Left lung (tissue), 10 donors: ENCODE measurements around the gene FRY. TPM values are rescaled to one million over a fixed set of nuclear protein-coding genes. Genes with fewer than 3 reads are reported as not detected.
"Not testable (repeated sequence)": the region's sequence is repeated elsewhere in the genome, so short reads cannot be mapped to it uniquely, and the experiment has no call there.

Experiments used
- ATAC-seq: fragments of 200-7000 bp; cut with Tn5 transposase; one replicate; pipeline ENCODE4 v1.9.1; 2020; ENCODE audit warnings: moderate library complexity
- DNase-seq, 4 donors: peaks; one replicate each; pipeline ENCODE4 v3.0.0-alpha.2; 2013 to 2020
- H3K27ac ChIP-seq, 2 donors: fragments of 200-600 bp; sonication (generic) in 1 of 2; one replicate each; pipeline versions ENCODE4 v1.5.0 to v1.8.0; 2020 to 2021
- H3K27me3 ChIP-seq, 2 donors: fragments of 200-600 bp; sonication (generic) in 1 of 2; one replicate each; pipeline versions ENCODE4 v1.5.0 to v1.8.0; 2020 to 2021
- H3K36me3 ChIP-seq, 2 donors: fragments of 200-600 bp; sonication (generic) in 1 of 2; one replicate each; pipeline versions ENCODE4 v1.5.0 to v1.8.0; 2020 to 2021
- H3K4me1 ChIP-seq, 2 donors: fragments of 200-600 bp; one replicate each; pipeline ENCODE4 v1.8.0; 2021
- H3K4me3 ChIP-seq, 2 donors: fragments of 200-600 bp; sonication (generic) in 1 of 2; one replicate each; pipeline versions ENCODE4 v1.5.0 to v1.8.0; 2020 to 2021; ENCODE audit warnings: mild to moderate bottlenecking in 1 of 2
- H3K9me3 ChIP-seq, 2 donors: fragments of 200-600 bp; sonication (generic) in 1 of 2; one replicate each; pipeline versions ENCODE4 v1.5.0 to v1.8.0; 2020 to 2021
- intact Hi-C, 2 donors: fragments of 100-400 bp; cut with DNase I; formaldehyde crosslinking; loops; one replicate each; pipeline versions ENCODE4 v1.11.2 to v1.14.2; 2022
- polyA plus RNA-seq, 6 donors: library from polyadenylated mRNA; unstranded; fragments of 120-200 nt; gene quantifications; one replicate each; pipeline ENCODE4 v1.2.1, GENCODE V29; 2013; ENCODE audit not compliant: insufficient read length in 6 of 6
- total RNA-seq, 2 donors: library from RNA; stranded (reverse); fragmentation: NEBNext Ultra II Directional; extraction: Animal tissue kit (Norgen Biotek cat#: 25700); gene quantifications; one replicate each; pipeline ENCODE4 v1.2.1, GENCODE V29; 2021
- TF ChIP-seq, protein P1 (sequence below), 2 donors: fragments of 200-600 bp; sonication (generic) in 1 of 2; IDR thresholded peaks; one replicate each; pipeline versions ENCODE4 v1.5.0 to v1.8.0; 2021; ENCODE audit warnings: antibody characterized with exemption in 2 of 2
- donor health status: DM: no; HTN: yes; CAD: no.
- donor health status: DM: no; HTN: no; CAD: no.

The FRY gene
- total and polyA plus RNA-seq, 8 donors, result 41.6 to 53.4 (median 49.2) TPM

DNA sequence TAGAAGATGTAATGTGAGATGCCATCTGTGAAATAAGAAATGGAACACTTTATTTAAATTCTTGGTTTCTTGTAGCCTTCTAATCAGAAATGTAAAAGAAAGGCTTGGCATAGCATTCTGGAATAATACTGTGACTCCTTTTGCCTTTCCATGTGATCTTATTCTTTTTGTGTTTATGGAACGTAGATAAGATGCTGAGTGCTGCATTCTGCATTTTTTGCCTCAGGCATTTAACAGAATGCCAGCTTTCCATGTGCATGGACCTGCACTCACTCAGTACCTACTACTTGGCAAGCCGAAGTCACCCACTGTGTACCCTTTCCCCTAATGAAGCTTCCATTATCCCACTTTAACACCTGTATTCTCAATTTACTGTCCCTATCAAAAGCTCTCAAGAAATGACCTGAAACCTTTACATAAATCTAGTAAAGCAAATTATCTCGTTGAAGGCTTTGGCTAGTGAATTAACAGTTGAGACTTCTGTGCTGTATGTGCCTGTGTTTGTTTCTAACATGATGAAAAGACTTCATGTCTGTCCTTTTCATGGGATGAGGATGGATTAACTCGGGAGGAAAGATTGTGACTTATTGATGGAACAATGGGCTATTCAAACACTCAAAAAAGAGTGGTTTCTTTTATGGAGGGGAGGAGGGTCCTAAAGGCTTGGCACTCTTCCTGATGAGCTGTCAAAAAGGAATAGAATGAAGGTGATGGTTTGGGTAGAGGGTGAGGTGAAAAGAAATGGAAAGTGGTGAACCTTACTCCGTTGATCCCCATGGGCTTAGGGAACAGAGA is 44.7 kb upstream of the FRY start:
- no peaks in the 10 kb centered on the region for H3K27me3 ChIP-seq
- H3K9me3 ChIP-seq, result no peaks in the 10 kb centered on the region
- DNase-seq, result no peak
- ATAC-seq, result no peak
- H3K4me3 ChIP-seq, result no peak overlapping the region
- H3K27ac ChIP-seq, result no peak overlapping the region
- intact Hi-C loops, result no loop called here
- peaks cover 2 to 12% of the 10 kb centered on the region in 2 donors for H3K4me1 ChIP-seq
- H3K36me3 ChIP-seq, result no peaks in the 10 kb centered on the region
- TF ChIP-seq, protein P1, sequence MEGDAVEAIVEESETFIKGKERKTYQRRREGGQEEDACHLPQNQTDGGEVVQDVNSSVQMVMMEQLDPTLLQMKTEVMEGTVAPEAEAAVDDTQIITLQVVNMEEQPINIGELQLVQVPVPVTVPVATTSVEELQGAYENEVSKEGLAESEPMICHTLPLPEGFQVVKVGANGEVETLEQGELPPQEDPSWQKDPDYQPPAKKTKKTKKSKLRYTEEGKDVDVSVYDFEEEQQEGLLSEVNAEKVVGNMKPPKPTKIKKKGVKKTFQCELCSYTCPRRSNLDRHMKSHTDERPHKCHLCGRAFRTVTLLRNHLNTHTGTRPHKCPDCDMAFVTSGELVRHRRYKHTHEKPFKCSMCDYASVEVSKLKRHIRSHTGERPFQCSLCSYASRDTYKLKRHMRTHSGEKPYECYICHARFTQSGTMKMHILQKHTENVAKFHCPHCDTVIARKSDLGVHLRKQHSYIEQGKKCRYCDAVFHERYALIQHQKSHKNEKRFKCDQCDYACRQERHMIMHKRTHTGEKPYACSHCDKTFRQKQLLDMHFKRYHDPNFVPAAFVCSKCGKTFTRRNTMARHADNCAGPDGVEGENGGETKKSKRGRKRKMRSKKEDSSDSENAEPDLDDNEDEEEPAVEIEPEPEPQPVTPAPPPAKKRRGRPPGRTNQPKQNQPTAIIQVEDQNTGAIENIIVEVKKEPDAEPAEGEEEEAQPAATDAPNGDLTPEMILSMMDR (IDR thresholded peaks at IDR 0.05), result no peak

DNA sequence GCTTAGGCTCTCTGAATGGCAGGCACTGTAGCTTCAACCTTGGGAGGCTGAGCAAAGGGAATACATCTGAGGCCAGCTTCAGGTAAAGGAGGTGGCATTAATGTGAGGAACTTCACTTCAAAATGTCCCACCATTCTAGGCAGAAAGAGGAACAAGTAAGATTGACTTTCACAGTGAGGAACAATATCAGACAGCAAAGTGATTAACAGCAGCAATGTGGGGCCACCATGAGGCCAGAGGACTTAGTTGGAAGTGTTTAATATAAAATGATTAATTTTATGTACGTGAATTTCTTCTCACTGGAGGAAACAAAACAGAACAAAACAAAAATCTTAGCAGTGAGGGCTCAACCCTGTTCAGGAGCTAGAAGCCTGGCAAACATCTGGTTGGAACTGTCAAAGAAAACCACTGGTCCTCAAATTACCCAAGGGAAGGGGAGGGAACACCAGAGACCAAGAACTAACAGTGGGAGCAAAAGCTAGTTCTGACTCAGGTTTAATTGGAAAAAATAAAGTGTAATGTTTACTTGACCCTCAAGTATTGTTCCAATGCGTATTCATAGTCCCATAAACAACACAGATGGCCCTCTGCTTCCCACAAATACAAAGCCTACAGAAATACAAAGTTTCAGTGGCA is 43.9 kb upstream of the FRY start:
- TF ChIP-seq, protein P1 (IDR thresholded peaks at IDR 0.05), result no peak
- Histone ChIP-seq H3K27me3 (no peaks in the 10 kb centered on the region), H3K4me3 (no peak overlapping the region), H3K4me1 (peaks cover 2 to 8% of the 10 kb centered on the region in 2 donors), H3K9me3 (no peaks in the 10 kb centered on the region), H3K36me3 (no peaks in the 10 kb centered on the region), H3K27ac (no peak overlapping the region)
- peak; percentile 18 for ATAC-seq
- DNase-seq, result no peak
- intact Hi-C loops, result no loop called here

DNA sequence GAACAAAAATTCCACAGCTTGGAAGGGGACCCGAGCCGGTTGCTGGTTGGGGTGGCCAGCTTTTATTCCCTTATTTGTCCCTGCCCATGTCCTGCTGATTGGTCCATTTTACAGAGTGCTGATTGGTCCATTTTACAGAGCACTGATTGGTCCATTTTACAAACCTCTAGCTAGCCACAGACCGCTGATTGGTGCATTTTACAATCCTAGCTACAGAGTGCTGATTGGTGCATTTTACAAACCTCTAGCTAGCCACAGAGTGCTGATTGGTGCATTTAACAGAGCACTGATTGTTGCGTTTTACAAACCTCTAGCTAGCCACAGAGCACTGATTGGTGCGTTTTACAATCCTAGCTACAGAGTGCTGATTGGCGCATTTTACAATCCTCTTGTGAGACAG is 37.2 kb upstream of the FRY start:
- ATAC-seq, H3K9me3 ChIP-seq, H3K36me3 ChIP-seq, intact Hi-C loops, DNase-seq, H3K4me3 ChIP-seq, H3K4me1 ChIP-seq, H3K27ac ChIP-seq, H3K27me3 ChIP-seq: not testable (repeated sequence)

DNA sequence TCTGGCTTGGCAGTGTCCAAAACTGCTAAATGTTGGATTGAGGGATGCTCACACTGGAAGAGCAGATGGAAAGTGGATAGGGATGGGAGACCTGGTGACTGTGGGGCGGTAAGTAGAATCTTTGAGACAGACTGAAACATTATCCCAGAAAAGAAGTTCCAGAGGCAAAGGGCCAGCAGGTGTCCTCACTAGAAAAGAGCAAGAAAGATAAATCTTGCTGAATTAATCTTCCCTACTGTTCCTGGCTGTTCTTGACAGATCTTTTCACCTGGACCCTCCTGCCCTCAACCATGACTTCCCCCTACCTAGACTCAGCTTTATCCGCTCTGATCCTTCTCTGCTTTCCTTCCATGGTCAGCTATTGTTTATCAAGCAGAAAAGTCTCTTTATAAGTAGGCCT is 35.0 kb upstream of the FRY start:
- no peak for DNase-seq
- no peaks in the 10 kb centered on the region for H3K27me3 ChIP-seq
- H3K36me3 ChIP-seq, result no peaks in the 10 kb centered on the region
- H3K4me3 ChIP-seq, result no peak overlapping the region
- H3K9me3 ChIP-seq, result no peaks in the 10 kb centered on the region
- no peak for ATAC-seq
- H3K4me1 ChIP-seq, result peaks cover 0 to 4% of the 10 kb centered on the region in 2 donors
- TF ChIP-seq, protein P1 (IDR thresholded peaks at IDR 0.05), result no peak
- intact Hi-C loops, result no loop called here
- no peak overlapping the region for H3K27ac ChIP-seq

DNA sequence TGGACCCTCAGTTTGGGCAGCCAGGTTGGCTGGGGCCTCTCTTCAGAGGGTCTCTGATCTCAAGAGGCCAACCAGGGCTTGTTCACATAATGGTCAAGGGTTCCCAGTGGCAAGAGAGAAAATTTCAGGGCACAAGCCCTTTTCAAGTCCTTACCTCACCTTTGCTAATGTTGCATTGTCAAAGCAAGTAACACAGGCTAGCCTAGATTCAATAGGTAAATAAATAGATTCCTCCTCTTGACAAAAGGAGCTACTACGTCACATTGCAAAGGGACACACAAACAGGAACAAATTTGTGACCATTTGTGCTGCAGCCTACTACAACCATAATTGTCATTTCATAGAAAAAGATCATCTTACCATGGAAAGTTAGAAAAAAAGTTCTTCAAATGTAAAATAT is 33.9 kb upstream of the FRY start:
- ATAC-seq, result no peak
- Histone ChIP-seq H3K4me3 (no peak overlapping the region), H3K27me3 (no peaks in the 10 kb centered on the region), H3K36me3 (no peaks in the 10 kb centered on the region), H3K27ac (no peak overlapping the region), H3K4me1 (peaks cover 0 to 4% of the 10 kb centered on the region in 2 donors), H3K9me3 (no peaks in the 10 kb centered on the region)
- TF ChIP-seq, protein P1 (IDR thresholded peaks at IDR 0.05), result no peak
- no peak for DNase-seq
- intact Hi-C loops, result no loop called here
